ENCODE measurements around the gene ZDHHC8.

The ZDHHC8 gene

GRCh38 chr22:20181194-20181883, 49.7 kb downstream of the ZDHHC8 start:
- no peak for FAIRE-seq

GRCh38 chr22:20181884-20182236, 50.3 kb downstream of the ZDHHC8 start:
- no peak for FAIRE-seq

- FAIRE-seq: no peak
Observed at GRCh38 chr22:20182365-20182764, 50.8 kb downstream of the ZDHHC8 start.

DNA sequence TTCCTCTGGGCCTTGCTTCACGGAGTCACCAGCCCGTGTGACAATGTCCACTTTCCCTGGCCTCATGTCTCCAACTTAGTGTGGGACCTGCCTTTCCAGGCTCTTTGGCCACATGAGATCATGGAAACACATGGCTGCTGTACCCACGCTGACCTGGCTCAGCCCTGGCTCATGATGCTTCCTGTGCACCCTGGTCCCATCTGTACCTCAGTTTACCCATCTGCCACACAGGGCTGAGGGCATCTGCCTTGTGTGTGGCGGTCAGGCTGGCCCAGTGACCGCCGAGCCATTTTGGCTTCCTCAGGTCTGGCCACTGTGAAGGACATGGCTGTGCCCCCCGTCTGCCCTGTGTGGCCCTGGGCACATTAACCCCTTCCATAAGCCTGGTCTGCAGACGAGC, 51.5 kb downstream of the ZDHHC8 start:
- FAIRE-seq: no peak

GRCh38 chr22:20183823-20184222, 52.2 kb downstream of the ZDHHC8 start:
- no peak for FAIRE-seq

- FAIRE-seq: no peak
Observed at GRCh38 chr22:20184501-20185165, 53.0 kb downstream of the ZDHHC8 start.

DNA sequence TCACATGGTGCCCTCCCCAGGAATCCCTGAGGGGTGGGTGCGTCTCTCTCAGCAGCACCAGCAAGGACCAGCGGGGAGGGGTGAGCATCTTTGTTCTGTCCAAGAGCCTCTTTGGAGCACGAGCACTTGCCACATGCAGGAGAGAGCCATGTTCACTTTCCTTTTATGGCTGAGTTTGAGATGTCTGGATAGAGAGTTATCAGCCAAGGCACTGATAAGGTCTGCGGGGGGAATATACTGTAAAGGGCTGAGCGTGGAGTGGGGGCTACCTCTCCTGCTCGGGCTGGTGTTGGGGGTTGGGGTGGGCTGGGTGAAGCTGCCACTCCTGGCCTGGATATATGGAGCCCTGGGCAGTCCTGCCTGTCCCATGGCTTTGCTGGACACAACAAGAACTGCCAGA, 54.1 kb downstream of the ZDHHC8 start:
- no peak for FAIRE-seq

DNA sequence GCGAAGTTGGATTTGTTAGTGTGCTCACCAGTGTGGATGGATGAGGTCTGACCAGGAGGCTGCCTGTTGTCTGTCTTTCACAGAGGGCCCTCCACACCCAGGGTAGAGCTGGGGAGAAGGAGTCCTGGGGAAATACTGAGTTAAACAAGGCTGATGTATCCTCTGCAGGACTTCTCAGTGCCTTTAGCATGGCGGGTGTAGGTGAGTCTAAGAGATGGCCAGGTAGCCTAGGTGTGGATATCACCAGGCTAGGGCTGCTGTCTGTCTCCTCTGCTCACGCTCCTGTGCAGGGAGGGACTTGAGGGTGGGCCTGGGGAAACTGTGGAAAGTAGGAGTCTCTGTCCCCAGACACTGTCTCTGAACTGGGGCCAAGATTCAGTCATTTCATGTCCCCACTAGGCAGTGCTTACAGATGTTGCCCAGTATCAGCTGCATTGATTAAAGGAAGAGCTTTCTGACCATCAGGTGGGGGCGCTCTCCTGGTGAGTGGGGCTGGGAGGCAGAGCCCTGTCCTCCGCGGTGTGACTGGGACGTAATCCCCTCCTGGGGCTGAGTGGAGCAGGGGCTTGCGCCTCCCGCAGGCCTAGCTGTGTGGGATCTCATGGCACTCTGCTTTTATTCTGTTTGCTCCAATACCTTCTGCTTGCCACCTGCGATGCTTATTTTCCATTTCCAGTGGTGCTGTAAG, 54.7 kb downstream of the ZDHHC8 start:
- no peak for FAIRE-seq

DNA sequence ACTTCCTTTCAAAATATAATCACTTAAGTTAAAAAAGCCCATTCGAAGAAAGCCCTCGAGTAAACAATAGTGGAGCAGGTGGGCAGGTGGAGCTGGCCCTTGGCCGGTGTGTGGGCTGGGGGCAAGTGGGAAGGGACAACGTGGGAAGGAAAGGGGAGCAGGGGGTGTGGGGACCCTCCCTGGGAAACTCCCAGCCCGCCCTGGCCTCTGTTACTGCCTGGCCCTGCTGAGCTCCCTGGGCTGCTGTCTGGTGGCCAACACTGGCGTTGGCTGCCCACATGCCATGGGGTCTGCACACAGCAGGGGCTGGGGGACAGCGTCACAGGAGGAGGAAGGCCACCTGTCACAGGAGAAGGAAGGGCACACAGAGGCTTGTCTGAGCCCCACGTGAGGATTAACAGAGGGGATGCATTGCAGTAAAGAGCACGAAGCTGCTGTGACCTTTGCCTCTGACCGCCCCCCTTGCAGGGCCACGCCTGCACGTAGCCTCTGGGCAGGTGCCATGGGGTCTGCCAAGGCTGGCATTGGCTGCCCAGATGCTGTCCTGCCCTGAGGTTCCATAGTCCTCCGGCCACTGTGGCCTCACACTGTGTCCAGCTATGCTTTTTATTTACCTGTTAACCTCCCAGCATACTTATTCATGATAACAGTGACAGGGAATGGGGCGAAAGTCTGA, 55.4 kb downstream of the ZDHHC8 start:
- FAIRE-seq: no peak

DNA sequence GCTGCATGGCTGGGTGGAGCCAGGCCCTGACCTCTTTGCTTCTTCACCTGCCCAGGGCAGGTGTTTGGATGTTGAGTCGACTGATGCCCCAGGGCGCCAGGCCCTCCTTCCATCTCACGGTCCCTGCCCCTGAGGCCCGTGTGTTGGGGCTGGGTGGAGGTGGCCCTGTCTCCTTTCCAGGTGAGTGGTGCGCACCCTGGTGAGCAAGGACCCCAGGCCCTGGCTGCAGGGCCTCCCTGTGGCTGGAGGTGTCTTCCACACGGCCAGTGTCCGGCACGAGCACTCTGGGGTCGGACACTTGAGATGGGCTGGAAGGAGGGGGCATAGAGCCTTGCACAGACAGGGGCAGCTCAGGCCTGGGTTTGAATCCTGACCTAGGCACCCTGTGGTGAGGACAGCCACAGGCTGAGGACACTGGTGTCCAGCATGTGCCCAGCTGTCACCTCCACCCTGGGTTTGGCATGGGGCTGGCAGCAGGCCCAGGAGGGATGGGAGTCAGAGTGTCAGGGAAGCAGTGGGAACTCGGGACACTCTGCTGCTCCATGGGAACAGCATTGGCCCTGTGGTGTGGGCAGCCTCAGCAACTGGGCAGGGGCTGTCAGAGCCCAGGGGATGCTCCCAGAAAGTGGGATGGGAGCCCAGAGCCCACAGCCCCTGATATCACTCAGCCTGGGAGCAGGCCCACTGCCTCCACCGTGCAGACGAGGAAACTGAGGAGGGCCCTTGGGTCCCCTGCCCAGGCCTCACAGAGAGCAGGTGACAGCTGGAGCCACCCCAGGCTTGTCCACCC, 56.4 kb downstream of the ZDHHC8 start:
- FAIRE-seq: no peak

- FAIRE-seq: no peak
Observed at GRCh38 chr22:20188567-20188877, 56.9 kb downstream of the ZDHHC8 start.

GRCh38 chr22:20191000-20191515, 59.5 kb downstream of the ZDHHC8 start:
- no peak for FAIRE-seq

- no peak for FAIRE-seq
Observed at GRCh38 chr22:20191803-20192202, 60.2 kb downstream of the ZDHHC8 start.

DNA sequence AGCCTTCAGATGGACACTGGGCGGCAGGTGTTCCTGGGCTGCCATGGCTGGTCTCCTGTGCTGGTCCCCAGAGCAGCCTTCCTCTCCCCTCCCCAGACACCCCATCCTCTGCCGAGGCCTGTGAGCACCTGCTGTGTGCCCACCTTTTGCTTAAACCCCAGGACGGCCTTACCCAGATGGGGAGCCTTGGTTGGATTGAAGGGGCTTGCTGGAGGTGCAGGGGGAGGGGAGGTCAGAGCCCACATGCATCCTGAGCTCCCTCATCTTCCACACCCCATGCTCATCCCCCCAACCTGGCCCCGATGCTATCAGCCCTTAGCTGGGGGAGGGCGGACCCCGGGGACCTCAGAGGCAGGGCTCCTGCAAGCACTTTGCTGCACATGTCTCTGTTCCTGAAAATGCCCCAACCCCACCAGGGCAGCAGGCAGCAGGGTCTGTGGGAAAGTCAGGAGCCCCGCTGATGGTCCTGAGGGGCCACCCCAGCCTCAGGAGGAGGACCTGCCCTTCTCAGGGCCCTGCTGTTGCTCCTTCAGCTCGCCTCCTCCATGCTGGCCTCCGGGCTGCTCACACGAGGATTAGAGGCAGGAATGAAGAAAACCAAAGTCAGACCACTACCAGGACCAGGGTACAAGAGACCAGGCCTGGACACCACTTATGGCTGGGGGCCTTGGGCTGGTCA, 60.8 kb downstream of the ZDHHC8 start:
- no peak for FAIRE-seq

- FAIRE-seq: no peak
Observed at GRCh38 chr22:20192972-20193760, 61.6 kb downstream of the ZDHHC8 start.

DNA sequence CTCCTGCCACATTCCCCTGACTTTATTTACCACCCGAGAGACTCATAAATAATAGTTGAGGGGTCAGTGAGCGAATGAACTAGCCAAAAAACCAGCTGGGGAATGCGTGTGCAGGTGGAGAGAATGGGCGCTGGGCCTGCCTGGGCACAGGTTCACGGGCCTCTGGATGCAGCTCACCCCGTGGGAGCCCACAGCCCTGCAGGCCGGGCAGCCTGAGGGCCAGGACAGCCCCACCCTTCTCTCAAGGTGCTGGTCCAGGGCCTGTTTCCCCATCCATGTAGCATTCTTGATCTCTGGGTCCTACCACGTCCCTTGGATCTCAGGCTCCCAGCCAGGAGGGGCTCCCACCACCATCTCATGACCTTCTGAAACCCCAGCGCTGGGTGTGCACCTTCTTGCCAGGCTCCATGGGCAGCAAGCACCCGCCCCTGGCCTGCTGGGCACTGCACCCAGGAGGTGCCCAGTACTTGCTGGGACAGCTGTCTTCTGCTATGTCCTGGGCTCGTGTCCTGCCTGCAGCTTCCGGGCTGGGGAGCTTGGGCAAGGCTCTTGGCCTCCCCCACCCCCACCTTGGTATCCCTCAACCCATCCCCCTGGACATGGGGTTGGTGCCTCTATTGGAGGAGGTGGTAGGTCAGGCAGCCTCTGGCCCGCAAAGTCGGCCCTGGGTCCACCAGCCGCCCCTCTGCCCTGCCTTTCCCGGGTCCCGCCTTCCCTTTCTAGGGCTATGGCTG, 62.3 kb downstream of the ZDHHC8 start:
- FAIRE-seq: no peak

GRCh38 chr22:20194681-20195593, 63.3 kb downstream of the ZDHHC8 start:
- FAIRE-seq: no peak

- FAIRE-seq: no peak
Observed at GRCh38 chr22:20196094-20196842, 64.7 kb downstream of the ZDHHC8 start.

Data from endometrium (tissue), 2 donors.